HCT116 (cell line): Measurements from ENCODE around the gene RFX3. TPM values are rescaled to one million over a fixed set of nuclear protein-coding genes. Genes with fewer than 3 reads are reported as not detected.
A peak's percentile ranks its signal among the peaks of the same experiment; 100 is the strongest.

Experiments
- ATAC-seq: fragments of 200-7000 bp; cut with Tn5 transposase; 2 replicates; pipeline ENCODE4 v1.9.1; 2020; ENCODE audit warnings: mild to moderate bottlenecking, moderate library complexity
- BruUV-seq: library from RNA; stranded (reverse); fragments of 400-500 nt; replicated peaks from 2 replicates; lab custom pipeline; 2021; lab: Mats Ljungman, UMichigan
- CTCF ChIA-PET: fragments of 300-600 bp; sonication (Branson Sonifier 250); formaldehyde crosslinking; loops from one replicate; lab custom pipeline; 2021; ENCODE audit warnings: antibody characterized with exemption; lab: Charles Lee
- POLR2A ChIA-PET: fragments of 300-600, 350-600 bp; sonication (Branson Sonifier 250); formaldehyde crosslinking; loops from one replicate; lab custom pipeline; 2021; ENCODE audit warnings: antibody characterized with exemption; lab: Charles Lee
- RAD21 ChIA-PET, 2 experiments: fragments of 300-600 bp; sonication (Branson Sonifier 250); formaldehyde crosslinking; loops; one replicate each; lab custom pipeline; 2023; ENCODE audit warnings: low total read pairs in 2 of 2; ENCODE audit not compliant: uncharacterized antibody in 2 of 2, unreplicated experiment in 2 of 2, low non-redundant PET in 1 of 2; lab: Charles Lee
- DNase-seq: peaks from one replicate; pipeline ENCODE4 v3.0.0-alpha.2; 2010; ENCODE audit warnings: low read depth, low spot score
- H2AFZ ChIP-seq: fragments of 200-600 bp; shearing (Covaris generic), sonication (generic); 2 replicates; pipeline ENCODE4 v1.6.1; 2017; ENCODE audit warnings: low read depth, mixed run types, mixed read lengths, antibody characterized with exemption, low read length; ENCODE audit not compliant: poor library complexity, severe bottlenecking
- H3K27ac ChIP-seq: 2 replicates; pipeline ENCODE4 v1.5.1; 2012; ENCODE audit warnings: low read depth, low read length
- H3K27me3 ChIP-seq: fragments of 200-600 bp; sonication (generic); 2 replicates; pipeline ENCODE4 v1.6.1; 2016; ENCODE audit warnings: mixed run types, low read length, mixed read lengths; ENCODE audit not compliant: insufficient read depth
- H3K36me3 ChIP-seq, 2 experiments: fragments of 200-500 bp in 1 of 2; fragments of 200-600 bp in 1 of 2; sonication (Bioruptor generic) in 1 of 2; sonication (generic) in 1 of 2; 2 replicates each; pipeline versions ENCODE4 v1.5.1 to v1.6.1; 2014 to 2016; ENCODE audit warnings: low read length in 2 of 2, inconsistent platforms in 1 of 2, mixed read lengths in 1 of 2, mixed run types in 1 of 2; ENCODE audit not compliant: insufficient read depth in 2 of 2, control insufficient read depth in 1 of 2
- H3K4me1 ChIP-seq, 2 experiments: fragments of 200-600 bp in 1 of 2; sonication (generic) in 1 of 2; 2 replicates each; pipeline versions ENCODE4 v1.5.1 to v1.6.1; 2012 to 2017; ENCODE audit warnings: low read length in 2 of 2, inconsistent platforms in 1 of 2, mild to moderate bottlenecking in 1 of 2, mixed read lengths in 1 of 2, mixed run types in 1 of 2, moderate library complexity in 1 of 2; ENCODE audit not compliant: insufficient read depth in 2 of 2, control insufficient read depth in 1 of 2
- H3K4me2 ChIP-seq: fragments of 200-600 bp; sonication (generic); 2 replicates; pipeline ENCODE4 v1.6.1; 2017; ENCODE audit warnings: mixed run types, low read length, mixed read lengths
- H3K4me3 ChIP-seq, 2 experiments: fragments of 200-600 bp in 1 of 2; sonication (generic) in 1 of 2; replicated peaks in 1 of 2; 2 replicates each; pipeline ENCODE4 v1.5.1; 2011 to 2016; ENCODE audit warnings: low read length in 2 of 2, control low read depth in 1 of 2, low read depth in 1 of 2, mild to moderate bottlenecking in 1 of 2, mixed read lengths in 1 of 2, mixed run types in 1 of 2
- H3K79me2 ChIP-seq: fragments of 200-600 bp; sonication (generic); 2 replicates; pipeline ENCODE4 v1.6.1; 2017; ENCODE audit warnings: mild to moderate bottlenecking, mixed run types, low read length, moderate library complexity, mixed read lengths; ENCODE audit not compliant: insufficient read depth
- H3K9ac ChIP-seq: fragments of 200-600 bp; sonication (generic); 2 replicates; pipeline ENCODE4 v1.6.1; 2016; ENCODE audit warnings: low read length, mixed read lengths
- H3K9me2 ChIP-seq: fragments of 200-600 bp; sonication (generic), shearing (Covaris generic); 2 replicates; pipeline ENCODE4 v1.6.1; 2017; ENCODE audit warnings: mixed run types, mild to moderate bottlenecking, moderate library complexity; ENCODE audit not compliant: insufficient read depth
- H3K9me3 ChIP-seq, 2 experiments: fragments of 200-500 bp in 1 of 2; fragments of 200-600 bp in 1 of 2; sonication (Bioruptor generic) in 1 of 2; sonication (generic) in 1 of 2; 2 replicates each; pipeline ENCODE4 v1.6.1; 2014 to 2017; ENCODE audit warnings: low read length in 2 of 2, mixed read lengths in 2 of 2, inconsistent platforms in 1 of 2, low read depth in 1 of 2, mild to moderate bottlenecking in 1 of 2, mixed run types in 1 of 2, moderate library complexity in 1 of 2; ENCODE audit not compliant: control insufficient read depth in 1 of 2, insufficient read depth in 1 of 2
- H4K20me1 ChIP-seq: fragments of 200-600 bp; sonication (generic), shearing (Covaris generic); 2 replicates; pipeline ENCODE4 v1.6.1; 2017; ENCODE audit warnings: mixed run types, mild to moderate bottlenecking, moderate library complexity; ENCODE audit not compliant: insufficient read depth
- CBX3 ChIP-seq: IDR thresholded peaks from 2 replicates; pipeline ENCODE4 v1.6.1; 2012; ENCODE audit warnings: low read depth
- CTCF ChIP-seq, 3 experiments: fragments of 200-600 bp in 1 of 3; sonication (generic) in 1 of 3; IDR thresholded peaks in 2 of 3; conservative IDR thresholded peaks in 1 of 3; 2 replicates each; pipeline ENCODE4 v1.5.1; 2012 to 2017; ENCODE audit warnings: low read depth in 2 of 3, low read length in 2 of 3, antibody characterized with exemption in 1 of 3, borderline replicate concordance in 1 of 3, control low read depth in 1 of 3, mild to moderate bottlenecking in 1 of 3, mixed read lengths in 1 of 3, mixed run types in 1 of 3, moderate library complexity in 1 of 3; ENCODE audit not compliant: insufficient read depth in 1 of 3
- FOSL1 ChIP-seq: IDR thresholded peaks from 2 replicates; pipeline ENCODE4 v1.6.1; 2012; ENCODE audit warnings: low read depth
- MAX ChIP-seq: IDR thresholded peaks from 2 replicates; pipeline ENCODE4 v1.6.1; 2012
- POLR2A ChIP-seq: IDR thresholded peaks from 2 replicates; pipeline ENCODE4 v1.7.0; 2011; ENCODE audit warnings: borderline replicate concordance; ENCODE audit not compliant: insufficient read depth, insufficient read length; ENCODE audit errors: extremely low read depth
- RAD21 ChIP-seq: IDR thresholded peaks from 2 replicates; pipeline ENCODE4 v1.6.1; 2012; ENCODE audit warnings: low read depth, mild to moderate bottlenecking
- intact Hi-C: fragments of 100-400 bp; cut with micrococcal nuclease; formaldehyde crosslinking; loops from 2 replicates; pipeline ENCODE4 v1.10.0; 2022
- total RNA-seq: library from RNA; stranded (reverse); gene quantifications from one replicate; pipeline ENCODE4 v1.2.1, GENCODE V29; 2021; ENCODE audit not compliant: unreplicated experiment

Gene RFX3
- total RNA-seq, 1 experiment from 2014 or later, result 11.8 TPM

DNA sequence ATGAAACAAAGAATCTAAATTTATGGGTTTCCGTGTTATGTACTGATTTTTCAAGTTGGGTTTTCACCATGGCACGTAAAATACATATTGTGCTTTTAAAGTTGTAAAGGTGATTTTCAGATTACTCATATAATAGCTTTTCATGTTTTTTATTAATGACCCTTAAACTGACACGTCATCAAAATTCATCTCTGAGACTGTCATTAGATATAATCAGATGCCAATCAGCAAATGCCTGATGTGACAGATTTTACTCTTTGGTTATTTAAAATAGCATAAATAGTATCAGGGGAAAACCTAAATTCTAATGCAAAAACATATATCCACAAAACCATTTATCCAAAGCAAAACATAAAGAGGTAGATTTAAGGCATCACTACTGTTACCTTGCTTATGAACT, 11.0 kb downstream of the RFX3 start:
- Histone ChIP-seq H3K4me1 (no peaks in the 10 kb centered on the region), H3K9ac (no peak overlapping the region), H3K27me3 (no peaks in the 10 kb centered on the region), H2AFZ (no peak overlapping the region), H3K79me2 (peaks cover 16% of the 10 kb centered on the region; the same call in 1 of the 2 replicates), H3K9me3 (no peaks in the 10 kb centered on the region), H4K20me1 (no peaks in the 10 kb centered on the region), H3K4me3 (no peak overlapping the region), H3K36me3 (no peaks in the 10 kb centered on the region), H3K27ac (no peak overlapping the region), H3K4me2 (no peak overlapping the region), H3K9me2 (no peaks in the 10 kb centered on the region)
- TF ChIP-seq CBX3, result no peak
- no peak for TF ChIP-seq FOSL1
- no peak for TF ChIP-seq POLR2A
- ChIA-PET CTCF (no interaction called here), RAD21 (no interaction called here), POLR2A (no interaction called here)
- ATAC-seq, result no peak
- no peak for DNase-seq
- no TSS peak for BruUV-seq
- intact Hi-C loops, result no loop called here

DNA sequence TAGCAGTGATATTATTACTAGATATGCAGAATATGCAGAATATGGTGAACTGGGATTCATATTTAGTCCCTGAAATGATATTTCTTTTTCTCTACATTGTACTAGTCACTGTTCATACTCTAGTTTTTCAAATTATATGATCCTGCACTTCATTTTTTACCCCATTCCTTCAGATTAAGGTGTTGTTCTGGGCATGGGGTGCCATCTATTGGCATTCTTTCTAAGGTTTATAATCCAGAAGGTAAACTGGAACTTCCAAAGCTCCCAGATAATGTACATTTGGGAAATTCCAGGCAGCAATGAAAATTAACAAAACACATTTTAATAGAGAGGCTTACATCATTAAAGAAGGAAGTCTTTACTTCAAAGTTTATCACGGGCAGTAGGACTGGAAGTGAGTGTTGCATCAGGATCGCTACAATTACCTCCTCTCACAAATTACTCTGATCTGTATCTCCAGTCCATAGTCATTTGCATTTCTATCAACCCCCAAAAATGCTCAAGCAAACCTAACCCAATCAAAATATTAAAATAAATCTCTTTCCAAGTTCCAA, 12.5 kb downstream of the RFX3 start:
- ATAC-seq (no peak), DNase-seq (no peak)
- Histone ChIP-seq H3K4me1 (peaks cover 6 to 7% of the 10 kb centered on the region in 2 experiments; a peak in 2 of 4 replicates), H3K36me3 (no peaks in the 10 kb centered on the region), H3K4me3 (no peak overlapping the region), H3K9me3 (no peaks in the 10 kb centered on the region), H4K20me1 (no peaks in the 10 kb centered on the region), H3K9me2 (no peaks in the 10 kb centered on the region), H3K27me3 (no peaks in the 10 kb centered on the region), H3K79me2 (peaks cover 15% of the 10 kb centered on the region; the same call in 1 of the 2 replicates), H2AFZ (no peak overlapping the region), H3K4me2 (no peak overlapping the region), H3K9ac (no peak overlapping the region), H3K27ac (no peak overlapping the region)
- ChIA-PET RAD21 (no interaction called here), CTCF (interaction anchor here (1.0 kb wide), 1 partner anchor 655 kb away, joined by 3 read pairs; no protein-coding TSS in a partner anchor), POLR2A (no interaction called here)
- TF ChIP-seq RAD21 (peak; percentile 19; the same call in 1 of the 2 replicates), CTCF (IDR thresholded peaks at IDR 0.05 in 2 of 3, conservative IDR thresholded peaks at IDR 0.05 in 1 of 3; ENCODE audit: borderline replicate concordance in 1 of 3, insufficient read depth in 1 of 3, low read depth in 2 of 3, low read length in 2 of 3) (no peak), MAX (no peak)
- BruUV-seq, result no TSS peak
- intact Hi-C loops, result no loop called here
